Kasumi-1 (cell line): ENCODE measurements around the gene DNAH5.
A peak's percentile ranks its signal among the peaks of the same experiment; 100 is the strongest.
"Not testable (repeated sequence)": the region's sequence is repeated elsewhere in the genome, so short reads cannot be mapped to it uniquely, and the experiment has no call there.

ENCODE experiments used
- DNase-seq, 2 experiments: peaks; one replicate each; lab custom pipeline; 2025; lab: John Stamatoyannopoulos, UW

Gene DNAH5

GRCh38 chr5:13944560-13945199 lies at the start of gene DNAH5:
Gene DNAH5 (minus strand): TSS chr5:13944688. CDS start chr5:13944438, 250 bp downstream.
- DNase-seq = no peak

- no peak for DNase-seq
These were observed 49.4 kb upstream of the DNAH5 start for GRCh38 chr5:13993926-13994325.

DNA sequence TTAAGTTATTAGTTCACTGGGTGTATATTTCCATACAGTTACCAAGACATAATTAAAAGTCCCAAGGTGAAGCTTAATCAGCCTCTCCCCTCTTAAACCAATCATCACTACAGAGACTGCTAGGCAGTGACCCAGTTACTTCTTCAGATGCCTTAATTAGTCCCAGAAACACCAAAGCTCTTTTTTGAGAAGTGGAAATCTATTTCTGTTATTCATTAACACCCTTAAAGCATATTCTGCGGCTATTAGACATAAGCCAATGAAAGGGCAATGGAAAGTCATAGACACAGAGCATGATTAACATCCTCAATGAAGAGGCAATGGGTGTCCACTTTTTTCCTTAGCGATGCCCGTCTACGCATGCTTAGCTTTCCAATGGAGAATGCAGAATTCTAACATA lies 48.3 kb upstream of the DNAH5 start:
- DNase-seq = no peak

- no peak for DNase-seq
These were observed 46.9 kb upstream of the DNAH5 start for GRCh38 chr5:13991365-13991764.

DNA sequence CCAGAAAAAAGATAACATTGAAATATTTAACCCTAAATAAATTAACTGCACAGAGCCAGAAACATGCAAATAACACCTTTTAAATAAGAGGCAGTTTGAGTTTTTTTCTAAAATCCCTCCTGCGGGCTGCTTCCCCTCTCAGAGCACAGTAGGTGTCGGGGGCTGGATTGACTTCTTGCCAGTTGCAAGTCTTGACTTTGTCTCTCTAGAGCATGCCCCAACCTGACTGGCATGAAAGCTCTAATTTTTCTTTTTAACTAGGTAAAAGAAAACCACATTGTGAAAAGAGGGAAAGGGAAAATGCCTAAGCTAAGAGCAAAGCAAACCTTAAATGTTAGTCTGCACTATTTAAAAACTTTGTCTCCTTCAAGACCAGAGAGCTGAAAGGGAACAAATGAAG lies 46.4 kb upstream of the DNAH5 start:
- no peak for DNase-seq

DNA sequence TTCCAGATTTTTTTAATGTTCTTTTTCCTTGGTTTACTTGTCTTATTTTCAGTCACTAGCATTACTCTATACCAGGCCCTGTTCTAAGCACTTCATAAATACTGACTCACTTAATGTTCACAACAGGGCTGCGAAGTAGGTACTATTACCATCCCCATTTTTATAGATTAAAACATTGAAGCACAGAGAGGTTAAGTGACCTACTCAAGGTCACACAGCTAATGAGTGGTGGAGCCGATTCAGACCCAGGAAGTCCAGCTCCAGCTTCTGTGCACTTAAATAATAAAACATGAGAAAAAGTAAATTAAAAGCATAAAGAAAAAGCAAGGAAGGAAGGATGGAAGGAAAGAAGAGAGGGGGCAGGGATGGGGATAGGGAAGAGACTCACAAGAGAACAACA lies 45.3 kb upstream of the DNAH5 start:
- DNase-seq = no peak

DNA sequence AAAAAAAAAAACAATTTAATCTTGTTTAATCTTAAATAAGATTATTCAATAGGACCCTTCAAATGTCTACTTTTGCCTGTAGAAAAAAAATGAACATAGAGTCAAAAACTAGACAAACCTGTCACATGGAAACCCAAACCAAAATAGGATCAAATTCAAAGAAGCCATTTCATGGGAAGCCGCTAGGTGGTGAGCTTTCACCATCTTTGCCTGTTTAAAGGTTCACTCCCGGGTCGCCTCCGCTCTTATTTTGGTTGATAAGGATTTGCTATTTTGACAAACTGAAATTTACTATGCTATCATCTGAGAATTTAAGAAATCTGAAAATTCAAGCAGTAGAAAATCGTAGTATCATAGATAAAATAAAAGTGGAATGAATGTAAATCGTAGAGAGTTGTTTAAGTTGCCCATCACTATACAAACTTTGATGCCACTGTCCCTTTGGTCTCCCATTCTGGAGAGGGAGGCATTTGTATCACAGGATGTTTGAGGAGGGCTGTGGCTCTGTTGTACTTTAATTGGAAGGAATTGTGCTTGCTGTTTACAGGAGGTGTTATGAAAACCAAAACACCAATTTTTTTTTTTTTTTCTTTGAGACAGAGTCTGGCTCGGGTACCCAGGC lies 43.5 kb upstream of the DNAH5 start:
- DNase-seq = peak; percentile 74 to 75

DNA sequence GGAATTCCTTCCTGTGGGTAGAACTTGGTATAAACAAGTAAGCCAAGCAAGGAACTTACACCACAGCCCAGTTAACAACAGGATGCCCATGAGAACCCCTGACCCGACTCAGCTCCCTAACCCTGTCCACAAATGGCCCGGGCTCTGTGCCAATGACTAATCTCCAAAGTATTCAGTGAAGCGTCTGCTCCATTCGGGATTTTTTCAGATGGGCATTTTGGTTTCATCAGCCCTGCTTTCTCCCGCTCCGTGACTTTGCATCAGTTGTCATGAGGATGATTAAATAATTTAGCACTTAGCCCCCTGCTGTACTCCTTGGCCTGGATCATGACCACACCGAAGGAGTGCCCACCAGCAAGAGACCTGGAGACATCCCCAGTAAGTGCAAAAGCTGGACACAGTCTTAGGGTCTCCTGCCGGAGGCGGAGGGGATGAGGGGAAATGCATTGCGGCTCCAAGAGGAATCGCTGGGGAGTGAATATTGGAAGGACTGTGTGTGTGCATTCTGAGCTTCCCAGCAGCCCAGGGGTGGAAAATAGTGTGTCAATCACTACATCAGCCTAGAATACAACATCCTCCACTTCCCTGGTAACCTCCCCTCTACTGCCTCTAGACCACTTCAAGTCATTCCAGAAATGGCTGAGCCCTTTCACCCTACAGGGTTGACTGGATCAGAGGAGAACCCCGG lies 41.4 kb upstream of the DNAH5 start:
- DNase-seq = no peak

DNA sequence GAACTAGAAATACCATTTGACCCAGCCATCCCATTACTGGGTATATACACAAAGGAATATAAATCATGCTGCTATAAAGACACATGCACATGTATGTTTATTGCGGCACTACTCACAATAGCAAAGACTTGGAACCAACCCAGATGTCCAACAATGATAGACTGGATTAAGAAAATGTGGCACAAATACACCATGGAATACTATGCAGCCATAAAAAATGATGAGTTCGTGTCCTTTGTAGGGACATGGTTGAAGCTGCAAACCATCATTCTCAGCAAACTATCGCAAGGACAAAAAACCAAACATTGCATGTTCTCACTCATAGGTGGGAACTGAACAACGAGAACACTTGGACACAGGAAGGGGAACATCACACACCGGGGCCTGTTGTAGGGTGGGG lies 40.4 kb upstream of the DNAH5 start:
- not testable (repeated sequence) for DNase-seq

DNA sequence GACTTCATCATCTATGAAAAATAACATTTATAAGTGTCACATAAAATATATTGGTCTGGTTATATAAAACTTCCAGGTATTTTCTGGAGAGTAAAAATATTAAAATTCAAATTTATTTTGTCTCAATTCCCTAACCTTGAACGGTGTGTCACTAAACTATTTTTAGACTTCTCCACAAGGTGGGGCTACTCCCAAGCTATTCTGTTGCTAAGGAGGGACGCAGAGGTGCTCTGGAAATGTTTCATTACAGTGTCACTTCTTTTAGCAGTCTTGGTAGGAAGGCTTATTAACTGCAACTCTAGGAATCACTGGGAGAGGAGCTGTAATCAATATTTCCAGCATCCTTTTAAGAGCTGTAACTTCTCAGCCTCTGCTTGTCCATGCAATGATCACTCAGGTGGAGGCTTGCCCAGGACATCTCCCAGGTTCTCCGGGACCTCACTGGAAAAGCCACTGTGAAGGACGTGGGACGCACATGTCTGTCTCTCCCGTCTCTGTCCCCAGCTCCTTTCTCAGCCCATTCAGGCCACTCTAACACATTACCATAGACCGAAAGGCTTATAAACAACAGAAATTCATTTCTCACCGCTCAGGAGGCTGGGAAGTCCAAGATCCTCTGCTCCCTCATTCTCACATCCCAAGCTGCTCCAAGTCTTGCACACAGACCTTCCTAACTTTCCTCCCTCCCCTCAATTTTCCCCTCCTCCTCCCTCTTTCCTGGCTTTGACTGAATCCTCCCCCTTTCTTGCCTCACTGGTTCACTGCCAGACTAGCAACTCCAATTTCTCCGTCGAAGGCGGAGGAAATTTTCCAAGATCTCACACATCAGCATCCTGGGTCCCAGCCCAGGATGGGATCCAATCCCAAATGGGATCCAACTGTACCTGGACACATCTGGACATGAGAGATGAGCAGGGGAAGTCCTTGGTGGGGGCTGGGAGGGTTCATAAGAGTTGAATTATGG lies 32.7 kb upstream of the DNAH5 start:
- peak; percentile 46 to 68 for DNase-seq

- no peak for DNase-seq
These were observed 31.7 kb upstream of the DNAH5 start for GRCh38 chr5:13976223-13976622.

DNA sequence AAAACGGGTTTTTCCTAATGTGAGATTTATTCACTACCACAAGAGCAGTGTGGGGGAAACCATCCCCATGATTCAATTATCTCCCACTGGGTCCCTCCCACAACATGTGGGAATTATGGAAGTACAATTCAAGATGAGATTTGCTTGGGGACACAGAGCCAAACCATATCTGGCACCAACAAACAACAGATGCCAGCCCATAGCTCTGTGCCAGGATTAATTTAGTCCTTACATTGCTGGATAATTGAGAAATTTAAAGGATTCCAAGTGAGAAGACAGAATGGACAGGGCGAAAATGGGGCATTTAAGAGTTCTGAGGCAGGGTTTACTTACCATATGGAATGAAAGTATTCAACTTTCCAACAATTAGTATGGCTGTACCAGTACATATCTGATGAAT lies 30.8 kb upstream of the DNAH5 start:
- DNase-seq = no peak

DNA sequence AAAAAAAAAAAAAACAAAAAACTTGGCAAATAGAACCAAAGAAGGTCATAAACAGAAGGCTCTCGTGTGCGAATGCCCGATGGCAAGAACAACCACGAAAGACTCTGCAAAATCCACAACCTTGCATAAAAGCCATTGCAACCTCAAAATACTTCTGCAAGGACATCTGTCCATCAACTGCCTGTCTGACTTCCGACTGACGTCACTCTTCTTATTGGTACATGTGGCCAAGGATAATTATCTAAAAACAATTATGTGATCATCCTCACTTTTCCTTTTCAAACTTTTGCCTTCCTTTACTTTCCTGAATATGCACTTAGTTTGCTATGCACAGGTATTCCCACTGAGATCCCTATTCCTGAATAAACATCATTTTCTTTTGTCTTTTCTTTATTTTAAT lies 29.2 kb upstream of the DNAH5 start:
- DNase-seq = no peak

DNA sequence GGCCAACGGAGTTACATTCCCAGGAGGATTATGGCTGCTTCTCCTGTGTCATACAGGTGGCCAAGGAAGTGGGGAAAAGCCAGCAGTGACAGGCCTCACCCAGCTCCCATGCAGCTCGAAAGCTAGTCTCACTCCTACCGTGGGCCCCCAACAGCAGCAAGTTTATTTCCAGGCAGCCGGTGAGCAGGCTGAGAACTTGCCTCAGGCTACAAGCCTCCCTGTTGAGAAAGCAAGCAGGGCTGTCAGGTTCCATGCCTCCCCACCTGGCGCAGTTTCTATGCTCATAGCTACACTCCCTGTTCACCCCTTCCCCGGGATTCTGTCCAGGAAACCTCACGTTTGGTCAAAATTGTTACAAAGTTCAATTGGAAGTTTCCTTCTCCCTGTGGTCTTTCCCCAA lies 27.5 kb upstream of the DNAH5 start:
- no peak for DNase-seq

DNA sequence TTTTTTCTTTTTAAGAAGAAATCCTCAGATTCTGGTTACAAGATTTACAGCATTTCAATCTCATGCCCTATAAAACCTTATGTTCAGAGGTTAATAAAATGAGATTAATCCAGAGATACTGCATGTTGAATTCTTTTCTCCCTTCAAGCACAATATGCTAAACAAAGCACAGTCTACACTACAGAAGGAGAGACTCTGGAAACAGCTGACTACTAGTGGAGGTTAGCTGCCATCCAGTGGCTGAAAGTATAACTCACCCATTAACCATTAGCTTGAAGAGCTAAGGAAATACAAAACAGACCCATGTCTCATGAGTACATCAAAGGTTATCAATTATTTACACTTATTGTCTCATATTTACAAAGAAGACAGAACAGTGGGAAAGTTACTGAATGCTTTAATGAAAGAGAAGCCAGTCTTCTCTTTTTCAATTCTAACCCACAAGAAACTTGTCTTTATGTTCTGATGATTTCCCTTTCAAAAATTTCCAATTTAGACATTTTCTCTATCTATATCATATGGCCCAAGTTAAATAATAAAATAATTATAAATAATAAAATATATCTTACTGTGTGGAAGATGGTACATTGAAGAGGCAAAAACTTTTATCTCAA lies 12.7 kb upstream of the DNAH5 start:
- peak; percentile 83 to 90 for DNase-seq

- no peak for DNase-seq
These were observed 12.0 kb upstream of the DNAH5 start for GRCh38 chr5:13956471-13956870.

- DNase-seq = no peak
These were observed 11.4 kb upstream of the DNAH5 start for GRCh38 chr5:13955896-13956295.

GRCh38 chr5:13946111-13946510 lies 1.6 kb upstream of the DNAH5 start:
- DNase-seq = no peak

- DNase-seq = no peak
These were observed 783 bp upstream of the DNAH5 start for GRCh38 chr5:13945271-13945670.

- no peak for DNase-seq
These were observed 812 bp downstream of the DNAH5 start for GRCh38 chr5:13943676-13944075.

DNA sequence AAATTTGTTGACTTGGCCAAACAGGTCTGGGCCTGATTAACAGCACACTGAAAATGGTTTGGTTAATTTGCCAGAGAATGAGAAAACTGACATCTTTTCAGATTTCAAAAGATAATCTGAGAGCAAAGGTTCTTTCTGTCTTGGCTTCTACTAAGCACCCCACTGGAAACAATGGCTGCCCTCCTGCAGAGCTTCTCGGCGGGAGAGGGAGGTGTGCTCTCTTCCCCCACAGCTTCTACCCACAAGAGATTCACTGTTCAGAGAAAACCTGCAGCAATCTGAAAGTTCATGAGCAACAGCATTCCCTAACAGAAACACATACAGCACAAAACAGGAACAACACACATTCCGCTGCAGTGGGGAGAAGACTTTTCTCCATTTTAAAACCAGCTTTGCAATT lies 3.0 kb downstream of the DNAH5 start:
- no peak for DNase-seq

GRCh38 chr5:13939638-13940037 lies 4.8 kb downstream of the DNAH5 start:
- DNase-seq = no peak
